Endodermal cell (in vitro differentiated cells): ENCODE results near the gene COL6A1. TPM values are rescaled to one million over a fixed set of nuclear protein-coding genes. Genes with fewer than 3 reads are reported as not detected.
"Not testable (repeated sequence)": the region's sequence is repeated elsewhere in the genome, so short reads cannot be mapped to it uniquely, and the experiment has no call there.

Experiments
- DNase-seq: peaks from one replicate; pipeline ENCODE4 v3.0.0-alpha.2; 2017
- H3K27ac ChIP-seq: 2 replicates; pipeline ENCODE4 v1.5.1; 2013; ENCODE audit warnings: mild to moderate bottlenecking, low read depth, low read length, moderate library complexity
- H3K27me3 ChIP-seq: 2 replicates; pipeline ENCODE4 v1.6.1; 2013; ENCODE audit warnings: mild to moderate bottlenecking, low read length, moderate library complexity; ENCODE audit not compliant: insufficient read depth, control insufficient read depth, poor library complexity, severe bottlenecking
- H3K36me3 ChIP-seq: 2 replicates; pipeline ENCODE4 v1.7.0; 2013; ENCODE audit warnings: mild to moderate bottlenecking, low read length, moderate library complexity; ENCODE audit not compliant: control insufficient read depth, insufficient read depth
- H3K4me1 ChIP-seq: one replicate; pipeline ENCODE4 v1.7.0; 2013; ENCODE audit warnings: low read length; ENCODE audit not compliant: control insufficient read depth, insufficient read depth
- H3K4me3 ChIP-seq: 2 replicates; pipeline ENCODE4 v1.5.1; 2013; ENCODE audit warnings: mild to moderate bottlenecking, low read length, moderate library complexity
- H3K9ac ChIP-seq: 2 replicates; pipeline ENCODE4 v1.6.1; 2013; ENCODE audit warnings: mild to moderate bottlenecking, low read length, moderate library complexity; ENCODE audit not compliant: poor library complexity, severe bottlenecking; ENCODE audit errors: extremely low read depth
- H3K9me3 ChIP-seq: 2 replicates; pipeline ENCODE4 v1.6.1; 2013; ENCODE audit warnings: mild to moderate bottlenecking, low read length, moderate library complexity; ENCODE audit not compliant: control insufficient read depth
- H3K27ac Mint-ChIP-seq: 2 replicates; pipeline ENCODE4 v1.8.0; 2020; ENCODE audit warnings: mixed read lengths
- H3K27me3 Mint-ChIP-seq: 2 replicates; pipeline ENCODE4 v1.8.0; 2021; ENCODE audit warnings: mild to moderate bottlenecking, mixed read lengths; ENCODE audit not compliant: insufficient read depth
- H3K36me3 Mint-ChIP-seq: 2 replicates; pipeline ENCODE4 v1.8.0; 2020; ENCODE audit warnings: low read depth, mixed read lengths
- H3K4me1 Mint-ChIP-seq: 2 replicates; pipeline ENCODE4 v1.8.0; 2020; ENCODE audit warnings: mixed read lengths
- H3K4me3 Mint-ChIP-seq: 2 replicates; pipeline ENCODE4 v1.8.0; 2020; ENCODE audit warnings: mild to moderate bottlenecking, moderate library complexity, mixed read lengths
- H3K9me3 Mint-ChIP-seq: 2 replicates; pipeline ENCODE4 v1.8.0; 2020; ENCODE audit warnings: mild to moderate bottlenecking, mixed read lengths
- CTCF ChIP-seq: fragments of 200-600 bp; sonication (generic); conservative IDR thresholded peaks from 2 replicates; pipeline ENCODE4 v1.5.0; 2021; ENCODE audit warnings: antibody characterized with exemption, mild to moderate bottlenecking
- WGBS, 2 experiments: methylation state at CpG; one replicate each; pipeline versions ENCODE4 v1.1.5 to v1.1.7; 2013; ENCODE audit warnings: missing lambda C conversion rate in 2 of 2, mixed read lengths in 1 of 2; ENCODE audit not compliant: insufficient coverage in 1 of 2, insufficient read length in 1 of 2; 5-methylcytosine and 5-hydroxymethylcytosine counted together
- total RNA-seq, 2 donors: library from RNA; stranded (reverse); fragmentation: NEBNext Ultra II Directional in 1 of 2; extraction: Animal tissue kit (Norgen Biotek cat#: 25700) in 1 of 2; gene quantifications; 2 replicates in 1 of 2; 3 replicates in 1 of 2; pipeline ENCODE4 v1.2.1, GENCODE V29; 2021

COL6A1 gene
- total RNA-seq, 2 donors from 2014 or later = 232 to 407 TPM

GRCh38 chr21:46041183-46041582, 59.6 kb downstream of the COL6A1 start:
- no peaks in the 10 kb centered on the region for H3K9me3 ChIP-seq
- WGBS, 2 experiments = 88 to 90% methylated on average over 7 to 10 of the region's 10 CpGs
- Mint-ChIP-seq H3K36me3 (no peaks in the 10 kb centered on the region), H3K4me1 (peaks cover 4% of the 10 kb centered on the region), H3K4me3 (no peak overlapping the region), H3K27ac (no peak overlapping the region), H3K9me3 (peaks cover 7% of the 10 kb centered on the region), H3K27me3 (peaks cover 4% of the 10 kb centered on the region)
- no peak overlapping the region for H3K27ac ChIP-seq
- no peak overlapping the region for H3K4me3 ChIP-seq
- no peaks in the 10 kb centered on the region for H3K27me3 ChIP-seq
- no peak for TF ChIP-seq CTCF
- H3K36me3 ChIP-seq = no peaks in the 10 kb centered on the region
- no peaks in the 10 kb centered on the region for H3K4me1 ChIP-seq
- H3K9ac ChIP-seq = no peak overlapping the region
- DNase-seq = no peak

- H3K4me3 ChIP-seq = no peak overlapping the region
- 97 to 100% methylated on average over 1 to 2 of the region's 2 CpGs for WGBS, 2 experiments
- Mint-ChIP-seq H3K36me3 (no peaks in the 10 kb centered on the region), H3K4me1 (peaks cover 4% of the 10 kb centered on the region), H3K27ac (no peak overlapping the region), H3K4me3 (no peak overlapping the region), H3K27me3 (peaks cover 3% of the 10 kb centered on the region), H3K9me3 (peaks cover 7% of the 10 kb centered on the region)
- no peaks in the 10 kb centered on the region for H3K27me3 ChIP-seq
- no peak overlapping the region for H3K9ac ChIP-seq
- no peak for DNase-seq
- H3K27ac ChIP-seq = no peak overlapping the region
- H3K9me3 ChIP-seq = no peaks in the 10 kb centered on the region
- H3K4me1 ChIP-seq = peaks cover 9% of the 10 kb centered on the region
- no peak for TF ChIP-seq CTCF
- H3K36me3 ChIP-seq = no peaks in the 10 kb centered on the region
These were observed 63.6 kb downstream of the COL6A1 start for GRCh38 chr21:46045154-46045553.

- no peak for TF ChIP-seq CTCF
- WGBS, 2 experiments = 94 to 96% methylated on average over 9 to 12 of the region's 12 CpGs
- no peaks in the 10 kb centered on the region for H3K36me3 ChIP-seq
These were observed 64.9 kb downstream of the COL6A1 start for GRCh38 chr21:46046471-46046870.

GRCh38 chr21:46046906-46047305, 65.3 kb downstream of the COL6A1 start:
- not testable (repeated sequence) for H3K36me3 ChIP-seq, H3K9me3 Mint-ChIP-seq, H3K4me3 Mint-ChIP-seq, H3K4me3 ChIP-seq, H3K9me3 ChIP-seq, H3K27ac ChIP-seq, H3K9ac ChIP-seq, H3K27me3 Mint-ChIP-seq, H3K27me3 ChIP-seq, DNase-seq, H3K4me1 Mint-ChIP-seq, H3K4me1 ChIP-seq, H3K27ac Mint-ChIP-seq, H3K36me3 Mint-ChIP-seq
- WGBS, 2 experiments = 86 to 95% methylated on average over 4 to 12 of the region's 12 CpGs

More at GRCh38 chr21:46046471-46046870, 64.9 kb downstream of the COL6A1 start:
- Histone ChIP-seq H3K27me3 (no peaks in the 10 kb centered on the region), H3K27ac (no peak overlapping the region), H3K4me3 (no peak overlapping the region), H3K4me1 (peaks cover 9% of the 10 kb centered on the region), H3K9ac (no peak overlapping the region), H3K9me3 (no peaks in the 10 kb centered on the region)
- Mint-ChIP-seq H3K27ac (no peak overlapping the region), H3K36me3 (no peaks in the 10 kb centered on the region), H3K4me1 (no peaks in the 10 kb centered on the region), H3K9me3 (peaks cover 7% of the 10 kb centered on the region), H3K27me3 (no peaks in the 10 kb centered on the region), H3K4me3 (no peak overlapping the region)
- no peak for DNase-seq
